Thoracic aorta (tissue), 2 donors: ENCODE measurements around the gene NPLOC4. TPM values are rescaled to one million over a fixed set of nuclear protein-coding genes. Genes with fewer than 3 reads are reported as not detected.
"Not testable (repeated sequence)": the region's sequence is repeated elsewhere in the genome, so short reads cannot be mapped to it uniquely, and the experiment has no call there.

Experiments used
- ATAC-seq: fragments of 150-250 bp; one replicate; pipeline ENCODE4 v1.8.0; 2017; ENCODE audit warnings: low read depth; ENCODE audit not compliant: insufficient number of reproducible peaks, low FRiP score
- DNase-seq: peaks from one replicate; pipeline ENCODE4 v3.0.0-alpha.2; 2020; ENCODE audit warnings: low spot score
- H3K27ac ChIP-seq, 2 donors: fragments of 200-600 bp; sonication (generic); 1 replicate in 1 of 2; 2 replicates in 1 of 2; pipeline ENCODE4 v1.5.1; 2016; ENCODE audit warnings: mild to moderate bottlenecking in 2 of 2, moderate library complexity in 2 of 2
- H3K27me3 ChIP-seq: fragments of 200-600 bp; sonication (generic); replicated peaks from 2 replicates; pipeline ENCODE4 v1.6.0; 2016; ENCODE audit warnings: mild to moderate bottlenecking; ENCODE audit not compliant: insufficient read depth
- H3K36me3 ChIP-seq: fragments of 200-600 bp; sonication (generic); one replicate; pipeline ENCODE4 v1.5.1; 2016
- H3K4me1 ChIP-seq, 2 donors: fragments of 200-600 bp; sonication (generic); 1 replicate in 1 of 2; 2 replicates in 1 of 2; pipeline versions ENCODE4 v1.5.1 to v1.6.0; 2016; ENCODE audit warnings: low read depth in 2 of 2, mild to moderate bottlenecking in 1 of 2; ENCODE audit not compliant: control insufficient read depth in 1 of 2
- H3K4me3 ChIP-seq: fragments of 200-600 bp; sonication (generic); 2 replicates; pipeline ENCODE4 v1.5.1; 2016; ENCODE audit warnings: mild to moderate bottlenecking
- H3K9me3 ChIP-seq: fragments of 200-600 bp; sonication (generic); 2 replicates; pipeline ENCODE4 v1.5.1; 2016
- total RNA-seq, 2 donors: library from RNA; depleted of rRNA; stranded (reverse); fragments of >200 nt; gene quantifications; one replicate each; pipeline versions ENCODE4 v1.1.0 to v1.2.3, GENCODE V29; 2016
- TF ChIP-seq, protein P1 (sequence below): fragments of 200-600 bp; sonication (generic); IDR thresholded peaks from one replicate; pipeline ENCODE4 v1.5.1; 2019; ENCODE audit warnings: antibody characterized with exemption

NPLOC4 gene
- total RNA-seq, 2 donors from 2014 or later, result 77.3 to 105 TPM

- Histone ChIP-seq H3K9me3 (no peaks in the 10 kb centered on the region), H3K4me3 (no peak overlapping the region), H3K27ac (no peak overlapping the region), H3K36me3 (peaks cover 1% of the 10 kb centered on the region), H3K27me3 (no peaks in the 10 kb centered on the region), H3K4me1 (peaks cover 0 to 4% of the 10 kb centered on the region in 2 donors)
- TF ChIP-seq, protein P1, sequence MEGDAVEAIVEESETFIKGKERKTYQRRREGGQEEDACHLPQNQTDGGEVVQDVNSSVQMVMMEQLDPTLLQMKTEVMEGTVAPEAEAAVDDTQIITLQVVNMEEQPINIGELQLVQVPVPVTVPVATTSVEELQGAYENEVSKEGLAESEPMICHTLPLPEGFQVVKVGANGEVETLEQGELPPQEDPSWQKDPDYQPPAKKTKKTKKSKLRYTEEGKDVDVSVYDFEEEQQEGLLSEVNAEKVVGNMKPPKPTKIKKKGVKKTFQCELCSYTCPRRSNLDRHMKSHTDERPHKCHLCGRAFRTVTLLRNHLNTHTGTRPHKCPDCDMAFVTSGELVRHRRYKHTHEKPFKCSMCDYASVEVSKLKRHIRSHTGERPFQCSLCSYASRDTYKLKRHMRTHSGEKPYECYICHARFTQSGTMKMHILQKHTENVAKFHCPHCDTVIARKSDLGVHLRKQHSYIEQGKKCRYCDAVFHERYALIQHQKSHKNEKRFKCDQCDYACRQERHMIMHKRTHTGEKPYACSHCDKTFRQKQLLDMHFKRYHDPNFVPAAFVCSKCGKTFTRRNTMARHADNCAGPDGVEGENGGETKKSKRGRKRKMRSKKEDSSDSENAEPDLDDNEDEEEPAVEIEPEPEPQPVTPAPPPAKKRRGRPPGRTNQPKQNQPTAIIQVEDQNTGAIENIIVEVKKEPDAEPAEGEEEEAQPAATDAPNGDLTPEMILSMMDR, result no peak
- DNase-seq (no peak), ATAC-seq (no peak)
Measured at GRCh38 chr17:81535007-81535328, 101.9 kb downstream of the NPLOC4 start.

DNA sequence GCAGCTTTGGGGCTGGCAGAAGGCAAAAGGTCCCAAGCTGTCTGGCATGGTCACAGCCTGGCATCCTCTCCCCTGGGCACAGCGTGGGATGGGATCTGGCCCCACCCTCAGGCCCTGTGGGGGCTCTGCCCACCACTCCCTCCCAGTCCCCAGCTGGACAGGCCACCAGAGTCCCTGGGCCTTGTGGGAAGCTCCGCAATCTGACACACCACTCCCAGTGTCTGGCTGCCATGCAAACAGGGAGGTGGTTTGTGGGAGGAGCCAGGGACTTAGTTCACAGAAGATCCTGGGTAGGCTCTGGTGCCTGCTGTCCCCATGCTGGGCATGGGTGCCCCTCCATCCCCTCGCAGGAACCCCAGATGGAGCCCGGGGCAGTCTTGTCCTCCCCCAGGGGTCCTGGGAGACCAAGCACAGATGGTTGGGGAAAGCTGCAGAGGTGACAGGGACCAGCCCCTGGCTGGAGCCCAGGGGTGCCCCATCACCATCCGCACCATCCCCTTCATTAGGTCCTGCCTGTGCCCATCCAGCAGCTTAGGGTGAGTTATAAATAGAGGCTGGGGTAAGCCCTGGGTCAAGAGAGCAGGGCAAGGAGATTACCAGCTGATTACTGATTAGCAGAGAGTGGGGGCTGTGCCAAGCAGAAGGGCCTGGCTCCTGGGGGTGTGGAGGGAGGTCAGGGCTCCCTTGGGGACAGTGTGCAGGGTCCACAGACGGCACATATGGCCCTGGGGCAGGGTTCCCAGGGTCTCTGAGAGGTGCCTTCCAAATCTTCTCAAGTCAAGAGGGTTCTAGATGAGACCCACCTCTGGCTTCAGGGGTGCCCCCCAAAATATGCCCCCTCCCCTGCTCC, 102.5 kb downstream of the NPLOC4 start:
- ATAC-seq (no peak), DNase-seq (no peak)
- TF ChIP-seq, protein P1, result no peak
- H3K27ac ChIP-seq, result no peak overlapping the region
- no peaks in the 10 kb centered on the region for H3K9me3 ChIP-seq
- no peak overlapping the region for H3K4me3 ChIP-seq
- peaks cover 0 to 4% of the 10 kb centered on the region in 2 donors for H3K4me1 ChIP-seq
- no peaks in the 10 kb centered on the region for H3K27me3 ChIP-seq
- H3K36me3 ChIP-seq, result no peaks in the 10 kb centered on the region

DNA sequence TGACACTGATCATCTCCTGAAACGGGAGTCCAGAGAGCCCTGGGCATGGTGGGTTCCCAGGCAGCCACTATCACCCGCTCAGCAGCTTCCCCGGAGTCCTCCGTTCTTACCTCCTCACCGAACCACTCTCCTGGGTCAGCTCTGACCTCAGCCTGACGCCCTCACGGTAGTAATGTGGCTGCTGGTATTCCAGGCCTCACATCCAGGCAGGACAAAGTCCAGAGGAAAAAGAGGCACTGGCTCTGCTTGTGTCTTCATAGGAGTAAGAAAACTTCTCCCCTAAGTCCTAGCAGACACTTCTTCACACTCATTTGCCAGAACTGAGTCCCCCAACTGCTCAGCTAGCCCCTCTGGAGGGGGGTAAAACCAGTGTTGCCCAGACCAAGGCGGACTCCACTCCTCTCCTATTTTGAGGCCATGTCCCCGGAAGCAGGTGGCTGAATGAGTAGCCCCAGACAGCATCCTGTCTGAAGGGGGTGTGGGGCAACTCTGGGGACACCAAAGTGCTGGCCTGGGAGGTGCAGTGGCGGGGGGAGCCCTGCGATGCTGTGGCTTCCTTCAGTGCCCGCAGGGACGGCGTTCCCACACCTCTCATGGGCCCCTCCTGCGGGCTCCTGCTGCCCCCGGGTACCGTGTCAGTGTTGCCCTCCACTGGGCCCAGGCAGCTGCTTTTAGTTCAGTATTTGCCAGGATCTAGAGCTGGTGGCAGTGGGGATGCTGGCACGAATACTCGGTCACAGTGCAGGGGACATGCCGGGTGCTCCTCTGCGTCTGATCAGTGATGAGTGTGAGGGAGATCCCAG, 103.4 kb downstream of the NPLOC4 start:
- no peak overlapping the region for H3K27ac ChIP-seq
- peaks cover 0 to 4% of the 10 kb centered on the region in 2 donors for H3K4me1 ChIP-seq

DNA sequence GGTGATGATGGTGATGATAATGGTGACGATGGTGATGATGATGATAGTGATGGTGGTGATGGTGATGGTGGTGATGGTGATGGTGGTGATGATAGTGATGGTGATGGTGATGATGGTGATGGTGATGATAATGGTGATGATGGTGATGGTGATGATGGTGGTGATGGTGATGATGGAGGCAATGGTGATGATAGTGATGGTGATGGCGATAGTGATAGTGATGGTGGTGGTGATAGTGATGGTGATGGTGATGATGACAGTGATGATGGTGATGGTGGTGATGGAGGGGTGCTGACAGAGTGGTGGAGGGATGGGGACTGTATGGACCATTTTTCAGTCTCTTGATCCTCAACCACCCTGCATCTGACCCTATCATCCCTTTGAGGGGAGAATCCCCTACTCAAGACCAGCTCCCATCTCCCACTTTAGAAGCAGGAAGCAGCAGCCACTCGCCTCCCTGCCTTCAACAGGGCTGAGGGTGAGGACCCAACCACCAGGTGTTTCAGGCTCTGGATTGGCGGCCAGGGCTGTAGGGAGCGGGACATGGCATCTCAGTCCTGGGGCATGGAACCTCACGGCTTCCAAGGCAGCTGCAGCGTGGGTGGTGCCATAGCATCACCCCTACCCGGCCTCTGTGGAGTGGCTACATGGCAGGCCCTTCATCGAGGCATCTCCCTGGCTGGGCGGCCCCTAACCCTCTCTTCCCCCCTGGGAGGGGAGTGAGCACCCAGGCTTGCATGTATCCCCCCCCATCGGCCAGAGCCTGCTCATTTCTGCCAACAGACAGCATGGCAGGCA, 104.2 kb downstream of the NPLOC4 start:
- DNase-seq (no peak), ATAC-seq (no peak)
- Histone ChIP-seq H3K27me3 (no peaks in the 10 kb centered on the region), H3K4me1 (peaks cover 0 to 8% of the 10 kb centered on the region in 2 donors), H3K36me3 (no peaks in the 10 kb centered on the region), H3K4me3 (no peak overlapping the region), H3K27ac (no peak overlapping the region), H3K9me3 (no peaks in the 10 kb centered on the region)
- TF ChIP-seq, protein P1, result no peak

More for the DNA sequence above, 103.4 kb downstream of the NPLOC4 start:
- DNase-seq (no peak), ATAC-seq (no peak)
- H3K27me3 ChIP-seq, result no peaks in the 10 kb centered on the region
- TF ChIP-seq, protein P1, result no peak
- no peaks in the 10 kb centered on the region for H3K36me3 ChIP-seq
- H3K4me3 ChIP-seq, result no peak overlapping the region
- no peaks in the 10 kb centered on the region for H3K9me3 ChIP-seq

DNA sequence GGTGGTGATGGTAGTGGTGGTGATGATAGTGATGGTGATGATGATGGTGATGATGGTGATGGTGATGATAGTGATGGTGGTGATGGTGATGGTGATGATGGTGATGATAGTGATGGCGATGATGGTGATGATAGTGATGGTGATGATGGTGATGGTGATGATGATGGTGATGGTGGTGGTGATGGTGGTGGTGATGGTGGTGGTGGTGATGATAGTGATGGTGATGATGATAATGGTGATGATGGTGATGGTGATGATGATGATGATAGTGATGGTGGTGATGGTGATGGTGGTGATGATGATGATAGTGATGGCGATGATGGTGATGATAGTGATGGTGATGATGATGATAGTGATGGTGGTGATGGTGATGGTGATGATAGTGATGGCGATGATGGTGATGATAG, 104.9 kb downstream of the NPLOC4 start:
- not testable (repeated sequence) for H3K9me3 ChIP-seq, H3K4me3 ChIP-seq, DNase-seq, H3K27me3 ChIP-seq, H3K27ac ChIP-seq, ATAC-seq, H3K36me3 ChIP-seq
- peaks cover 0 to 11% of the 10 kb centered on the region in 2 donors for H3K4me1 ChIP-seq

DNA sequence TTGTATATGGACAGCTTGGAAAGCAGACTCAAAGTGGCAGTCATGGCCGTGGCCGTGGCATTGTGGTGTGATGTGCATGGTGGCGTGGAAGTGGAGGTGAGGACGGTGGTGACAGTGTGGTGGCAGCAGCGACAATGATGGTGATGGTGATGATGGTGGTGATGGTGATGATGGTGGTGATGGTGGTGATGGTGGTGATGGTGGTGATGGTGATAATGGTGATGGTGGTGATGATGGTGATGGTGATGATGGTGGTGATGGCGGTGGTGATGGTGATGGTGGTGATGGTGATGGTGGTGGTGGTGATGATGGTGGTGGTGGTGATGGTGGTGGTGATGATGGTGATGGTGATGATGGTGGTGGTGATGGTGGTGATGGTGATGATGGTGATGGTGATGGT, 105.9 kb downstream of the NPLOC4 start:
- DNase-seq, H3K27ac ChIP-seq, H3K36me3 ChIP-seq, H3K4me3 ChIP-seq, H3K9me3 ChIP-seq, ATAC-seq, H3K27me3 ChIP-seq: not testable (repeated sequence)
- H3K4me1 ChIP-seq, result peaks cover 0 to 12% of the 10 kb centered on the region in 2 donors
